Endodermal cell (in vitro differentiated cells): ENCODE measurements around the gene FARP2. TPM values are rescaled to one million over a fixed set of nuclear protein-coding genes. Genes with fewer than 3 reads are reported as not detected.

Source experiments
- DNase-seq: peaks from one replicate; pipeline ENCODE4 v3.0.0-alpha.2; 2017
- H3K27ac ChIP-seq: 2 replicates; pipeline ENCODE4 v1.5.1; 2013; ENCODE audit warnings: mild to moderate bottlenecking, low read depth, low read length, moderate library complexity
- H3K27me3 ChIP-seq: 2 replicates; pipeline ENCODE4 v1.6.1; 2013; ENCODE audit warnings: mild to moderate bottlenecking, low read length, moderate library complexity; ENCODE audit not compliant: insufficient read depth, control insufficient read depth, poor library complexity, severe bottlenecking
- H3K36me3 ChIP-seq: 2 replicates; pipeline ENCODE4 v1.7.0; 2013; ENCODE audit warnings: mild to moderate bottlenecking, low read length, moderate library complexity; ENCODE audit not compliant: control insufficient read depth, insufficient read depth
- H3K4me1 ChIP-seq: one replicate; pipeline ENCODE4 v1.7.0; 2013; ENCODE audit warnings: low read length; ENCODE audit not compliant: control insufficient read depth, insufficient read depth
- H3K4me3 ChIP-seq: 2 replicates; pipeline ENCODE4 v1.5.1; 2013; ENCODE audit warnings: mild to moderate bottlenecking, low read length, moderate library complexity
- H3K9ac ChIP-seq: 2 replicates; pipeline ENCODE4 v1.6.1; 2013; ENCODE audit warnings: mild to moderate bottlenecking, low read length, moderate library complexity; ENCODE audit not compliant: poor library complexity, severe bottlenecking; ENCODE audit errors: extremely low read depth
- H3K9me3 ChIP-seq: 2 replicates; pipeline ENCODE4 v1.6.1; 2013; ENCODE audit warnings: mild to moderate bottlenecking, low read length, moderate library complexity; ENCODE audit not compliant: control insufficient read depth
- H3K27ac Mint-ChIP-seq: 2 replicates; pipeline ENCODE4 v1.8.0; 2020; ENCODE audit warnings: mixed read lengths
- H3K27me3 Mint-ChIP-seq: 2 replicates; pipeline ENCODE4 v1.8.0; 2021; ENCODE audit warnings: mild to moderate bottlenecking, mixed read lengths; ENCODE audit not compliant: insufficient read depth
- H3K36me3 Mint-ChIP-seq: 2 replicates; pipeline ENCODE4 v1.8.0; 2020; ENCODE audit warnings: low read depth, mixed read lengths
- H3K4me1 Mint-ChIP-seq: 2 replicates; pipeline ENCODE4 v1.8.0; 2020; ENCODE audit warnings: mixed read lengths
- H3K4me3 Mint-ChIP-seq: 2 replicates; pipeline ENCODE4 v1.8.0; 2020; ENCODE audit warnings: mild to moderate bottlenecking, moderate library complexity, mixed read lengths
- H3K9me3 Mint-ChIP-seq: 2 replicates; pipeline ENCODE4 v1.8.0; 2020; ENCODE audit warnings: mild to moderate bottlenecking, mixed read lengths
- WGBS, 2 experiments: methylation state at CpG; one replicate each; pipeline versions ENCODE4 v1.1.5 to v1.1.7; 2013; ENCODE audit warnings: missing lambda C conversion rate in 2 of 2, mixed read lengths in 1 of 2; ENCODE audit not compliant: insufficient coverage in 1 of 2, insufficient read length in 1 of 2; 5-methylcytosine and 5-hydroxymethylcytosine counted together
- total RNA-seq, 2 donors: library from RNA; stranded (reverse); fragmentation: NEBNext Ultra II Directional in 1 of 2; extraction: Animal tissue kit (Norgen Biotek cat#: 25700) in 1 of 2; gene quantifications; 2 replicates in 1 of 2; 3 replicates in 1 of 2; pipeline ENCODE4 v1.2.1, GENCODE V29; 2021
- TF ChIP-seq, protein P1 (sequence below): fragments of 200-600 bp; sonication (generic); conservative IDR thresholded peaks from 2 replicates; pipeline ENCODE4 v1.5.0; 2021; ENCODE audit warnings: antibody characterized with exemption, mild to moderate bottlenecking

Gene FARP2
- total RNA-seq, 2 donors from 2014 or later: 36.4 to 51.4 TPM

DNA sequence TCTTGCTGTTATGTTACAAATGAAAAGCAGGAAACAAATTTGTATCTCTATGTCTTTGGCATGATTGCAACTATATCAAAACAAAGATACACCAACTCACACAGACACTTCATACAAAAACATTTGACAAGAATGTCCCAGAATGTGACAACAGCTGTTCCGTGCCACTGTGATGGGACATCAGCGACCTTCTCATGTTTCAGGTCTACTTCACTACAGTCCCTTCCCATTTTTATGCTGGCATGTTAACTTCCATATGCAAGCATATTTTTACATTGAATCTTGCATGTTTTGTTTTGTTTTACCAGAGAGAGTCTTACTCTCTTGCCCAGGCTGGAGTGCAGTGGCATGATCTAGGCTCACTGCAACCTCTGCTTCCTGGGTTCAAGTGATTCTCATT, 81.1 kb downstream of the FARP2 start:
- Histone ChIP-seq H3K27me3 (no peaks in the 10 kb centered on the region), H3K36me3 (peaks cover 69% of the 10 kb centered on the region), H3K27ac (no peak overlapping the region), H3K9me3 (no peaks in the 10 kb centered on the region), H3K4me1 (no peaks in the 10 kb centered on the region), H3K9ac (no peak overlapping the region), H3K4me3 (no peak overlapping the region)
- Mint-ChIP-seq H3K27ac (no peak overlapping the region), H3K36me3 (peaks cover 63% of the 10 kb centered on the region), H3K4me3 (no peak overlapping the region), H3K4me1 (no peaks in the 10 kb centered on the region), H3K9me3 (no peaks in the 10 kb centered on the region), H3K27me3 (no peaks in the 10 kb centered on the region)
- no peak for DNase-seq
- TF ChIP-seq, protein P1, sequence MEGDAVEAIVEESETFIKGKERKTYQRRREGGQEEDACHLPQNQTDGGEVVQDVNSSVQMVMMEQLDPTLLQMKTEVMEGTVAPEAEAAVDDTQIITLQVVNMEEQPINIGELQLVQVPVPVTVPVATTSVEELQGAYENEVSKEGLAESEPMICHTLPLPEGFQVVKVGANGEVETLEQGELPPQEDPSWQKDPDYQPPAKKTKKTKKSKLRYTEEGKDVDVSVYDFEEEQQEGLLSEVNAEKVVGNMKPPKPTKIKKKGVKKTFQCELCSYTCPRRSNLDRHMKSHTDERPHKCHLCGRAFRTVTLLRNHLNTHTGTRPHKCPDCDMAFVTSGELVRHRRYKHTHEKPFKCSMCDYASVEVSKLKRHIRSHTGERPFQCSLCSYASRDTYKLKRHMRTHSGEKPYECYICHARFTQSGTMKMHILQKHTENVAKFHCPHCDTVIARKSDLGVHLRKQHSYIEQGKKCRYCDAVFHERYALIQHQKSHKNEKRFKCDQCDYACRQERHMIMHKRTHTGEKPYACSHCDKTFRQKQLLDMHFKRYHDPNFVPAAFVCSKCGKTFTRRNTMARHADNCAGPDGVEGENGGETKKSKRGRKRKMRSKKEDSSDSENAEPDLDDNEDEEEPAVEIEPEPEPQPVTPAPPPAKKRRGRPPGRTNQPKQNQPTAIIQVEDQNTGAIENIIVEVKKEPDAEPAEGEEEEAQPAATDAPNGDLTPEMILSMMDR: no peak
- WGBS, 2 experiments: 92 to 100% methylated on average over 2 of the region's 2 CpGs

GRCh38 chr2:241441492-241441891, 85.4 kb downstream of the FARP2 start:
- no peak overlapping the region for H3K9ac ChIP-seq
- no peak overlapping the region for H3K27ac ChIP-seq
- H3K4me3 Mint-ChIP-seq: no peak overlapping the region
- DNase-seq: no peak
- no peaks in the 10 kb centered on the region for H3K9me3 Mint-ChIP-seq
- 91 to 94% methylated on average over 13 to 14 of the region's 14 CpGs for WGBS, 2 experiments
- H3K27me3 Mint-ChIP-seq: no peaks in the 10 kb centered on the region
- H3K4me3 ChIP-seq: no peak overlapping the region
- peaks cover 71% of the 10 kb centered on the region for H3K36me3 ChIP-seq
- no peaks in the 10 kb centered on the region for H3K9me3 ChIP-seq
- H3K27ac Mint-ChIP-seq: no peak overlapping the region
- H3K27me3 ChIP-seq: no peaks in the 10 kb centered on the region
- H3K4me1 ChIP-seq: no peaks in the 10 kb centered on the region
- TF ChIP-seq, protein P1: no peak
- H3K36me3 Mint-ChIP-seq: peaks cover 40% of the 10 kb centered on the region
- H3K4me1 Mint-ChIP-seq: no peaks in the 10 kb centered on the region

DNA sequence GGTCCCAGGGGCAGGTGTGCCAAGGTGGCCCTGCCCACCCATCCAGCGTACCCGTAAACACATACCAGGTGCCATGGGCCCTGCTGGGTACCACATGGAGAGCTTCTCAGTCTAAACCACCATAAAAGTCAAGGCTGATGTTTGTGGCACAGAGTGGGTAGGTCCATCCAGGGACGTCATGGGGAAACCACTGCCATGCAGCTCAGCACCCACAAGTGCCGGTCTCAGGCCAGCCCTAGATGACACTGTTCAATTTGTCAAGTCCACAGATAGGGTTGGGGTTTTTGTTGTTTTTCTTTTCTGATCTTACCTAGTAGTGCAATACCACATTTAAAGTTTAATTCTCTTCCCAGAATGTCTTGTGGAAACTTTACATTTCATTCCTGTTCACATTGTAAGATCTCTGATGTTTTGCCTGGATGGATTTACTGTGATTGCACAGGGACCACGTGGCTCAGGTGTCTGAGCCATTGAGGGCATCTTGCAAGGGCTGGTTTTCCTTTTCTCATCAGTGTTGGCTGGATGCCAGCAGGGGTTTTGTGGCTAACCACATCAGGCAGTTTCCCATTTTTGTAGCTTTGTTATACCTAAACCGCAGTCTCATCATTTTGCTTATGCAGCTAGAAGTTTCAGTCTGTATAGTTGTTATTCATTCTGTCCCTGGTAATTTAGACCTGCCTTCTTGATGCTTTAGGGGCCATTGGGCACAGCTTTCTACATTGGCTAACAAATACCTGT, 87.6 kb downstream of the FARP2 start:
- H3K4me1 Mint-ChIP-seq: no peaks in the 10 kb centered on the region
- 91 to 95% methylated on average over 5 to 6 of the region's 6 CpGs for WGBS, 2 experiments
- no peaks in the 10 kb centered on the region for H3K27me3 ChIP-seq
- no peak overlapping the region for H3K27ac ChIP-seq
- no peaks in the 10 kb centered on the region for H3K9me3 Mint-ChIP-seq
- TF ChIP-seq, protein P1: no peak
- H3K9ac ChIP-seq: no peak overlapping the region
- H3K4me3 Mint-ChIP-seq: no peak overlapping the region
- peaks cover 23% of the 10 kb centered on the region for H3K36me3 Mint-ChIP-seq
- H3K4me3 ChIP-seq: no peak overlapping the region
- no peaks in the 10 kb centered on the region for H3K9me3 ChIP-seq
- no peaks in the 10 kb centered on the region for H3K27me3 Mint-ChIP-seq
- peaks cover 61% of the 10 kb centered on the region for H3K36me3 ChIP-seq
- H3K27ac Mint-ChIP-seq: no peak overlapping the region
- no peaks in the 10 kb centered on the region for H3K4me1 ChIP-seq
- DNase-seq: no peak
